Mammary epithelial cell (primary cell): ENCODE results near the gene FKBP1B.

ENCODE experiments used
- CTCF ChIP-seq, 2 donors: IDR thresholded peaks in 1 of 2; conservative IDR thresholded peaks in 1 of 2; 2 replicates each; pipeline ENCODE4 v1.5.1; 2011 to 2012; ENCODE audit warnings: inconsistent platforms in 2 of 2, low read length in 2 of 2, mild to moderate bottlenecking in 2 of 2, control low read depth in 1 of 2, low read depth in 1 of 2; ENCODE audit not compliant: insufficient read depth in 1 of 2; ENCODE audit errors: extremely low read depth in 1 of 2
- EZH2 ChIP-seq: IDR thresholded peaks from 2 replicates; pipeline ENCODE4 v1.6.1; 2012; ENCODE audit warnings: low read length, inconsistent platforms, borderline replicate concordance

- no peak for TF ChIP-seq CTCF (conservative IDR thresholded peaks at IDR 0.05 in 1 of 2, IDR thresholded peaks at IDR 0.05 in 1 of 2; ENCODE audit: extremely low read depth in 1 of 2, insufficient read depth in 1 of 2, low read depth in 1 of 2, low read length in 2 of 2)
- TF ChIP-seq EZH2, result no peak
Observed at GRCh38 chr2:24052951-24053350, 3.4 kb downstream of the FKBP1B start.
